Body of pancreas (tissue), 4 donors: ENCODE data around the gene RFFL. TPM values are rescaled to one million over a fixed set of nuclear protein-coding genes. Genes with fewer than 3 reads are reported as not detected.

Experiments used
- ATAC-seq: fragments of 150-250 bp; one replicate; pipeline ENCODE4 v1.9.1; 2016
- DNase-seq, 4 donors: peaks; one replicate each; pipeline ENCODE4 v3.0.0-alpha.2; 2019
- H3K27ac ChIP-seq, 4 donors: fragments of 200-600 bp; sonication (generic); 1 replicate in 3 of 4; 2 replicates in 1 of 4; pipeline versions ENCODE4 v1.5.1 to v1.6.1; 2016 to 2019; ENCODE audit warnings: mild to moderate bottlenecking in 1 of 4, mixed read lengths in 1 of 4, moderate library complexity in 1 of 4
- H3K27me3 ChIP-seq, 2 donors: fragments of 200-600 bp; sonication (generic); one replicate each; pipeline ENCODE4 v1.6.0; 2016; ENCODE audit warnings: mild to moderate bottlenecking in 1 of 2
- H3K36me3 ChIP-seq, 2 donors: fragments of 200-600 bp; sonication (generic); replicated peaks in 1 of 2; 2 replicates each; pipeline ENCODE4 v1.5.1; 2016; ENCODE audit warnings: low read depth in 2 of 2; ENCODE audit not compliant: insufficient read depth in 1 of 2
- H3K4me1 ChIP-seq: fragments of 200-600 bp; sonication (generic); one replicate; pipeline ENCODE4 v1.6.0; 2016
- H3K4me3 ChIP-seq, 2 donors: fragments of 200-600 bp; sonication (generic); 1 replicate in 1 of 2; 2 replicates in 1 of 2; pipeline ENCODE4 v1.5.1; 2016 to 2019
- H3K9me3 ChIP-seq, 3 donors: fragments of 200-600 bp; sonication (generic); 1 replicate in 2 of 3; 2 replicates in 1 of 3; pipeline ENCODE4 v1.5.1; 2016
- CTCF ChIP-seq, 7 experiments: fragments of 450-650 bp in 4 of 7; fragments of 200-600 bp in 3 of 7; sonication (generic) in 3 of 7; IDR thresholded peaks; one replicate each; pipeline ENCODE4 v1.5.1; 2016 to 2019; ENCODE audit warnings: antibody characterized with exemption in 7 of 7
- POLR2A ChIP-seq, 3 donors: fragments of 450-650 bp; IDR thresholded peaks; one replicate each; pipeline ENCODE4 v1.6.1; 2016; ENCODE audit warnings: antibody characterized with exemption in 3 of 3, mild to moderate bottlenecking in 2 of 3
- WGBS, 2 donors: methylation state at CpG; one replicate each; pipeline ENCODE4 v1.1.5; 2017; 5-methylcytosine and 5-hydroxymethylcytosine counted together
- intact Hi-C: fragments of 100-400 bp; cut with DNase I; formaldehyde crosslinking; loops from one replicate; pipeline ENCODE4 v1.15.1; 2023
- total RNA-seq, 2 donors: library from RNA; depleted of rRNA; stranded (reverse); fragments of >200 nt; gene quantifications; one replicate each; pipeline ENCODE4 v1.1.0, GENCODE V29; 2016

RFFL gene
- total RNA-seq, 2 donors from 2014 or later: 11.9 to 17.8 TPM

- no peak for TF ChIP-seq CTCF (IDR thresholded peaks at IDR 0.05)
- no peak for TF ChIP-seq POLR2A (IDR thresholded peaks at IDR 0.05)
- no peak for DNase-seq
- no peak overlapping the region for H3K4me3 ChIP-seq
- ATAC-seq: no peak
- 10 to 15% methylated on average over 2 of the region's 2 CpGs for WGBS, 2 donors
- no peaks in the 10 kb centered on the region for H3K9me3 ChIP-seq
- no peaks in the 10 kb centered on the region for H3K27me3 ChIP-seq
- intact Hi-C loops: no loop called here
- peaks cover 47% of the 10 kb centered on the region for H3K4me1 ChIP-seq
- H3K27ac ChIP-seq: peak overlapping the region in 2 of 4 donors; percentile 1 to 32
- H3K36me3 ChIP-seq: no peaks in the 10 kb centered on the region
Measured at GRCh38 chr17:35069311-35069710, 5.8 kb upstream of the RFFL start.

- H3K9me3 ChIP-seq: no peaks in the 10 kb centered on the region
- DNase-seq: no peak
- H3K4me1 ChIP-seq: peaks cover 45% of the 10 kb centered on the region
- intact Hi-C loops: no loop called here
- H3K27me3 ChIP-seq: no peaks in the 10 kb centered on the region
- no peak overlapping the region for H3K4me3 ChIP-seq
- WGBS, 2 donors: 73 to 100% methylated on average over 1 to 2 of the region's 2 CpGs
- no peak for TF ChIP-seq POLR2A (IDR thresholded peaks at IDR 0.05)
- TF ChIP-seq CTCF (IDR thresholded peaks at IDR 0.05): no peak
- H3K27ac ChIP-seq: peak overlapping the region in 2 of 4 donors; percentile 8 to 32
- ATAC-seq: no peak
- H3K36me3 ChIP-seq: no peaks in the 10 kb centered on the region
Measured at GRCh38 chr17:35068249-35068648, 4.7 kb upstream of the RFFL start.

- Histone ChIP-seq H3K27ac (no peak overlapping the region), H3K4me1 (peaks cover 55% of the 10 kb centered on the region), H3K9me3 (no peaks in the 10 kb centered on the region), H3K27me3 (no peaks in the 10 kb centered on the region), H3K36me3 (no peaks in the 10 kb centered on the region), H3K4me3 (no peak overlapping the region)
- intact Hi-C loops: no loop called here
- no peak for ATAC-seq
- WGBS, 2 donors: 90% methylated on average over 4 of the region's 4 CpGs
- no peak for TF ChIP-seq POLR2A (IDR thresholded peaks at IDR 0.05)
- TF ChIP-seq CTCF (IDR thresholded peaks at IDR 0.05): no peak
- DNase-seq: no peak
Measured at GRCh38 chr17:35065880-35066279, 2.4 kb upstream of the RFFL start.

- intact Hi-C loops: no loop called here
- Histone ChIP-seq H3K36me3 (no peaks in the 10 kb centered on the region), H3K4me1 (peaks cover 49% of the 10 kb centered on the region), H3K4me3 (no peak overlapping the region), H3K9me3 (no peaks in the 10 kb centered on the region), H3K27ac (peak overlapping the region; percentile 27 to 86 (median 86)), H3K27me3 (no peaks in the 10 kb centered on the region)
- ATAC-seq (no peak), DNase-seq (no peak)
- WGBS, 2 donors: 50 to 55% methylated on average over 3 of the region's 3 CpGs
- no peak for TF ChIP-seq POLR2A (IDR thresholded peaks at IDR 0.05)
Measured at GRCh38 chr17:35064516-35065215, 1.2 kb upstream of the RFFL start.

- intact Hi-C loops: no loop called here
- DNase-seq (no peak), ATAC-seq (no peak)
- Histone ChIP-seq H3K4me3 (no peak overlapping the region), H3K9me3 (no peaks in the 10 kb centered on the region), H3K27me3 (no peaks in the 10 kb centered on the region), H3K4me1 (peaks cover 41% of the 10 kb centered on the region), H3K36me3 (no peaks in the 10 kb centered on the region), H3K27ac (peak overlapping the region in 1 of 4 donors; percentile 85)
- no peak for TF ChIP-seq CTCF (IDR thresholded peaks at IDR 0.05)
- 91% methylated on average over 3 of the region's 3 CpGs for WGBS, 2 donors
Measured at GRCh38 chr17:35062308-35062707, 1.2 kb downstream of the RFFL start.
